HG02678 (cell line): ENCODE measurements around the gene OBI1.

Experiments used
- ATAC-seq: cut with Tn5 transposase; IDR thresholded peaks from one replicate; pipeline ENCODE4 v1.9.1; 2021; ENCODE audit warnings: mild to moderate bottlenecking, moderate library complexity; ENCODE audit not compliant: unreplicated experiment

The OBI1 gene

DNA sequence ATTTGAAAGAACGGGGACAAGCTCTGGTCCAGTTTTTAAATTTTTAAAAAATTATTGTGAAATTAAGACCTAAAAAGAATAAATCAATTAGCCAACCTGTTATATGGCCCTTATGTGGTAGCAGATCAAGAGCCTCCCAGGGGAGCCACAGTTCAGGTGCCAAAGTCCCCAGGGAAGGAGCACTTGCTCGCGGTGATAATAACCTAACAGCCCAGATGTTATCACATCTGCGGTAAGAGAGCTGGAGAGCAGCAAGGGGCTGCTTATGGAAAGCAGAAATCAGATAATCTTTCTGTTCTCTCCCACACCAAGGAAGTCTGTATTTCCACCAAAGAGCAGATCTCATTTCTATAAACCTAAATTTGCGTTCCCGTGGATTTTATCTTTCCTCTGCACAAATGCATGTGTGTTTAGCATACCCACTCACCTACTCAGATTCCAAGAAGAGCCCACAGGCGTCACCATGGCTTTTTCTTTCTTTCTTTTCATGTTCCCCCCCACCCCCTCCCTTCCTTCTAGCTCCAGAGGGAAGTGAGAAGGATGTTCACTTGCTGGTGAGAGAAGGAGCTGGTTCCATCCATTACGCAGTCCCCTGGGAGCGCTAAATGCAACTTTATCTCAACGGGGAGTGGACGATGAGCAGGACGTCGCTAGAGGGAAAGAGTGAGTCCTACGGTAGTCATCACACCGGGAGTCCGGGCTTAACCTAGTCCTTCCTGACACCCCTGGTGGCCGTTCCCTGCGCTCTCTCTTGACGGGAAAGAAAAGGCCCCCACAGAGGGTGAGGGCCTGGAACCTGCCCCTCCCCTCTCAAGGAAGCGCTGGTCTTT lies 54.0 kb downstream of the OBI1 start:
- ATAC-seq, result no peak

DNA sequence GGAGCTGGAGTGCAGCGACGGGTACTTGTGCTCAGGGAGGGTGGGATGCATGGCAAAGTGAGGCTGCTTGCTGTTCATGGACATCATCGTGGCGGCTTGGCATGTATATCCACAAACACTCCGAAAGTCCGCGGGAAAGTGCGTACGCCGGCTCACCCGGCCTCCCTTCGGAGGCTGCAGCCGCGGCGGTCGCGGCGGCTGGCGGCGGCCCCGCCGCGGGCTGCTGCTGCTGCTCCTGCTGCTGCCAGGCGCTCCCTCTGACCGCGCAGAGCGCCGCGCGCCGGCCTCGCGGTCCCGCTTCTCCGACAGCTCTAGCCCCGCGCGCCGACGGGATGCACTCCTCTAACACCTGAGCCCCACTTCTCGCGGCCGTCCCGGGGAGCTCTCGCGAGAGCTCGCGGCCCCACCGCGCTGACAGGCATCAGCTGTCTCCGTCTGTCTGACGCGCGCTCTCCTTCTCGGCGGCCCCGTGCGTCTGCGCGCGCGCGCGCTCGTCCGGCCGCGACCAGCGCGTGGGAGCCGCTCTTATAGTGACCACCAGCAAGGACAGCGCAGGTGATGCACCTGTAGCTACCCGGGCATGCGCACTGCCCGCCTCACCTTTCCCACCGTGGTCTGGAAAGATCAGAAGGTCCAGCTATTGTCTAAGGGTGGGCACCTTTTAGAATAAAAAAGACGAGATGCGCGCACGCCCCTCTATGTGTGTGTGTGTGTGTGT lies 55.6 kb downstream of the OBI1 start, which contains the start of gene POU4F1:
Gene POU4F1, minus strand, starts transcription at position 313 of the 718 bp plus-strand sequence. Its CDS starts 226 bp downstream, at position 87.
- peak; percentile 92 for ATAC-seq

DNA sequence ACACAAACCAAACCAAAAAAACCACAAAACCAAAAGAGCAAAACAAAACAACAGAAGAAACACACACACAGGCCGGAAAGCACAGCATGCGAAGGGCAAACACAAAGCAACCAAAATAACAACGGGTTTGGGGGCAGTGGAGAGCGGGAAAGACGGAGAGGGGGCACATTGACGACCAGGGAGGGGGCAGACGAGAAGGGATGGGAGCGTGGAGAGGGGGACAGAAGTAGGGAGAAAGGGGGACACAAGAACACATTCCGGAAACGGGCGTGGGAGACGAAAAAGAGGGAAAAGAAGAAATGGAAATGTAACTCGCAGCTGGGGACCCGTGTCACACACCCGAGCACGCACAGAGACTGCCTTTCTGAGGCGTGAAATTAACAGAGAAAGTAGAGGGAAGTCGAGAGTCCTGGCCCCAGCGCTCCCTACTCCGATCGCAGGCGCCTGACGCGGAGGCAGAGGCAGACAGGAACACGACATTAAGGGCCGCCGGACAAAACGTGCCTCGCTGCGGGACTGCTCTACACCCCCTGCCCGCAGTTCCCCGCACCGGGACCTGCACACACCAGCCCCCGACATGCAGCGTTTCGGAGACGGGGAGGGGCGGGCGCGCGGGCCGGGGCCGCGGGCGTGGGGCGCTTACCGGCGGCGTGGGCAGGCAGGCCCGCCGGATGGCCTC lies 56.3 kb downstream of the OBI1 start:
- peak; percentile 19 for ATAC-seq

DNA sequence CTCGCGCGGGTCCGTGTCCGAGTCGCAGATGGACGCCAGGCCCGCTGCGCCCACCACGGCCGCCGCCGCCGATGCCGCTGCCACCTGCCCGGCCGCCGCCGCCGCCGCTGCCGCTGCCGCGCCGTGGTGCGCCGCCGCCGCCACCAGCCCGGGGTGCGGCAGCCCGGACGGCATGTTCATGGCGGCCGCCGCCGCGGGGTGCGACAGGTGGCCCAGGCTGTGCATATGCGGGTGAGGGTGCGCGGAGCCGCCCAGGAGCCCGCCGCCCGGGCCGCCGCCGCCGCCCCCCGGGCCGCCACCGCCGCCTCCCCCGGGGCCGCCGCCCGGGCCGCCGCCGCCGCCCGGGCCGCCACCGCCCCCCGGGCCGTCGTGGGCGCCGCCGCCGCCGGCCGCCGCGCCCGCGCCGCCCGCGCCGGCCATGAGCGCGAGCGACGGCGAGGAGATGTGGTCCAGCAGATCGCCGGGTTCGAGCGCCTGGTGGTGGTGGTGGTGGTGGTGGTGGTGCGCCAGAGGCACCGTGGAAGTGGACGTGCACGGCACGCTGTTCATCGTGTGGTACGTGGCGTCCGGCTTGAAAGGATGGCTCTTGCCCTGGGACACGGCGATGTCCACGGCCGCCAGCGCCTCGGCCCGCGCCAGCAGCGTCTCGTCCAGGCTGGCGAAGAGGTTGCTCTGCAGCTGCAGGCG lies 56.9 kb downstream of the OBI1 start:
- no peak for ATAC-seq

DNA sequence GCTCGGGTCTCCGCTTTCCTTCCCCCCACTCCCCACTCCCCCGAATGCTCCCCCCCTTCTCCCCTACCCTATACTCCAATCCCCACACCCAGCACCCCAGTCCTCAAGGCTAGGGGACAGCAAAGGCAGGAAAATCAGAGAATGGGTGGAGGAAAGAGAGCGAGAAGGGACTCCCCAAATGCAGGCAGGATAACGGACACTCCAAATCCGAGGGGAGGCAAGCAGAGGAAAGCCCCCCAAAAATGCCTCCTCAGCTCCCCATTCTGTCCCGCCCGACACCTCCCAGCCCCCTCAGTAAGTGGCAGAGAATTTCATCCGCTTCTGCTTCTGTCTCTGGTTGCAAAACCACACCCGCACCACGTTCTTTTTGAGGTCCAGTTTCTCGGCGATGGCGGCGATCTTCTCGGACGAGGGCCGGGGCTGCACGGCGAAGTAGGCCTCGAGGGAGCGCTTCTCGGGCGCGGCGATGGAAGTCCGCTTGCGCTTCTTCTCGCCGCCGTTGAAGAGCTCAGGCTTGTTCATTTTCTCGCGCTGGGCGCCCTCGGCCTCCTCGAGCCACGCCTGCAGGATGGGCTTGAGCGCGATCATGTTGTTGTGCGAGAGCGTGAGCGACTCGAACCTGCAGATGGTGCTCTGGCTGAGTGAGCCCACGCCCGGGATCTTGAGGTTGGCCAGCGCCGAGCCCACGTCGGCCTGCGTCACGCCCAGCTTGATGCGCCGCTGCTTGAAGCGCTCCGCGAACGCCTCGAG lies 57.7 kb downstream of the OBI1 start:
- ATAC-seq, result no peak

DNA sequence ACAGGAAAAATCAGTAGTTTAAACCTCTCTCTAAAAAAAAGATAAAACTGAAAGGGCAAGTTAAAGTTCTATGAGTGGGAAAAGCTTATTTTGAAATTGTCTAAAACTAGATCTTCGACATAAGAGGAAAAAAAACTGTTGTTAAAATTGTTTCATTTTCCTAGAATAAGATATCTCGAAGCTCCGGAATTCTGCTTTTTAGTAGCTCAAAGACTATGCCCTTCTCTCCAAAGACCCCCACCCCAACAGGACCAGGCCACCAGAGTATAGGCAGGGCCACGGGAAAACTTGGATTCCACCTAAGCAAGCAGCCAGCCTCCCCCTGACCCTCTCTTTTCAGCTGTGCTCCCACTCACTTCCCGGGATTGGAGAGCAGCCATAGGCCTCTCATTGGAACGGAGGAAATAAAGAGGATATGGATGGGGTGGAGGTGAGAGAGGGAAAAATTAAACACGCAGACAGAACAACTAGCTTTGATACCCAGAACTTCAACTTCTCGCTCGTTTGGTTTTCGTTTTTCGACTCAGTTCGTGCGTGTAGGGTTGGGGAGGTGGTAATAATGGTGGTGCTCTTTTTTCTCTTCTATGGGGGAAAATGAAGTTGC lies 58.6 kb downstream of the OBI1 start:
- ATAC-seq, result no peak

DNA sequence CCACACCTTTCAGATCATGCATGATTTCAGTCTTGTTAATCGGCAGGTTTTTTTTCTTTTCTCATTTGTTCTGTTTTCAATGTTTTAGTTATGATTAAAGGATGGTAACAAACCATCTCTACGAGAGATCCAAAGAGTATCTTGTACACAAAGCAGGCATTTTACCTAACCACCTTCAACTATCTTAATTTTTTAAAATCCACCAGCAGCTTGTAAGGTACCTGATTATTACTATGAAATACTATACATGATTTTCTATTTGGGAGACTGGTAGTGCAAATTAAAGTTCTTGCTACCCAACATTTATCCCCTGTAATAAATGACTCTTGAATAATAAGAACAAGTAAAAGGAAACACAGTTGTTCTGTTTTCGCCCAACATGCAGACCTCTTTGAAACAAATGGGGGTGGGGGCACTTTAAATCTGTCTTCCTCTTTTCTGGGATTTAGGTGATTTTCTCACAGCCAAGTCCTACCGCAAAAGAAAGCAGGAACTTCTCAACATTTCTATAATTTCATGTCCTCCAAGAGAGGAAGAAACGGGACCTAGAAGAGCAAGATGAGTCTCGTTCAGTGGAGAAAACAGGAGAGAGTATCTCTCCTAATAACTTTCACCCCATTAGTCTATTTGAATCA lies 59.2 kb downstream of the OBI1 start:
- ATAC-seq, result no peak

DNA sequence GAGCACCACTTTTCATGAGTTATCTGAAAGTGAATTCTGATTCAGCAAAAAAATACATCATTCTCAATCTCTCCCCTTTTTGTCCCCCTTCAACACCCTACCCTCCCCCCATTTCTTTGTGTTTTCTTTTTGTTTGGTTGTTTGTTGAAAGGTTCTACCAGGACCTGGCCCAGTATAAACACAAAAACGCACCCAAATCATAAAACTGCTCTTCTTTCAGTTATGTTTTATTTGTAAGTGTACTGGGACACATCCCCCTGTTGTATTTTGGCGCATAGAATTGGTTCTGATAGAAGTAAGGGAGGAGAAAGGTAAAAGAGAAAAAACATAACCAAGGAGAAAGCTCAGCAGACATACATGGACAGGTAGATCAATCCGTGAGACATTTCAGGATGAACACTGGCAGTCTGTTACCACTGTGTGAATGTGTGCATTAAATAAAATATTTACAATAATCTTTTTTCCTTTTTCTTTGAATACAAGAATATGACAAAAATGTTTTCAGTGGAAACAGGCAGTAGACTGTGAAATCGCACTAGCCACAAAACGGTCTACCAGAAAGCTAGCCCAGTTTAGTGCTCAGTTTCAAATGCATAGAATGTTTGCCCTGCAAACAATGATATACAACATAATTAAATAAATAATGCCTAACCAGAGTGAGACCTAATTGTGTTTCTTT lies 59.9 kb downstream of the OBI1 start:
- no peak for ATAC-seq

DNA sequence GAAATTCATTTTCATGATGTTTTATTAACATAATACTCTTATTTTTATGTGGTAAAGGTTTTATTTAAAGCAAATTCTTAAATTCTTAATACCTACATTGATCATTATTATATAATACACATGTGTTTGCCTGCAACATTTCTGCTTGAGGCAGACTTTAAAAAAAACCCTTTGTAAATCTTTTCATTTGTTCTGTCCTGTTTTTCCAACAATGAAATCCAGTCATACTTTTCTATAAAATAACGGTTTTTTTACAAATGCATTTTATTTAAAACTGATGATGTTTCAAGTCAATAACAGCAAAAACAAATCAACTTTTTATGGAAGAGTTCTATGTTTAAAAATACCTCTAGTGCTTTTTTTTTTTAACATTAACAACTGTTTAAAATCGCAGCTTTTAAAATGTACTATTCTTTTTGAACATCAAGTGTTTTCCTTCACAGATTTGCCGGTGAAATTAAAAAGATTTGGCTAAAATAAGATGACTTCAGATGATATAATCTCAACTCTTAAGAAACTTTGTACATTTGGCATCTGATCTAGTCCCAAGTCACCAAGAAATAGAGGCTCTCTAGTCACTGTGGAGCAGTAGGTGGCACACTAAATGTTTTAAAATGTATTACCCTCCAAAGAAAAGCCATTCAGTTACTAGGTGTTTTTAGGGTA lies 60.7 kb downstream of the OBI1 start:
- no peak for ATAC-seq

DNA sequence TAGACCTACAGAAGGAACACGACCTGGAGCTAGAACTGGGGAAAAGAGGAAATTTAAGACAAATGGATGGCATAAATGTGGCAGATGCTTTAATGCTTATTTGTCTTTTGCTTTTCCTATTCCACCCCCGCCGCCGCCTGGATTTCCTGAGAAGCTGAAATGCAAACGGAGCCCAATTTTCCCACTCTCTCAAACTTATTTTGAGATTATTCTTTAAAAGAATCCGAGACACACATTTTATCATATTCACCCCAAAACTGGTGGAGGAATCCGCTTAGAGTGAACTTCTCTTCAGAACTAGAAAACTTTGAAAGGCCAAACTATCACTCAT lies 61.4 kb downstream of the OBI1 start:
- no peak for ATAC-seq

DNA sequence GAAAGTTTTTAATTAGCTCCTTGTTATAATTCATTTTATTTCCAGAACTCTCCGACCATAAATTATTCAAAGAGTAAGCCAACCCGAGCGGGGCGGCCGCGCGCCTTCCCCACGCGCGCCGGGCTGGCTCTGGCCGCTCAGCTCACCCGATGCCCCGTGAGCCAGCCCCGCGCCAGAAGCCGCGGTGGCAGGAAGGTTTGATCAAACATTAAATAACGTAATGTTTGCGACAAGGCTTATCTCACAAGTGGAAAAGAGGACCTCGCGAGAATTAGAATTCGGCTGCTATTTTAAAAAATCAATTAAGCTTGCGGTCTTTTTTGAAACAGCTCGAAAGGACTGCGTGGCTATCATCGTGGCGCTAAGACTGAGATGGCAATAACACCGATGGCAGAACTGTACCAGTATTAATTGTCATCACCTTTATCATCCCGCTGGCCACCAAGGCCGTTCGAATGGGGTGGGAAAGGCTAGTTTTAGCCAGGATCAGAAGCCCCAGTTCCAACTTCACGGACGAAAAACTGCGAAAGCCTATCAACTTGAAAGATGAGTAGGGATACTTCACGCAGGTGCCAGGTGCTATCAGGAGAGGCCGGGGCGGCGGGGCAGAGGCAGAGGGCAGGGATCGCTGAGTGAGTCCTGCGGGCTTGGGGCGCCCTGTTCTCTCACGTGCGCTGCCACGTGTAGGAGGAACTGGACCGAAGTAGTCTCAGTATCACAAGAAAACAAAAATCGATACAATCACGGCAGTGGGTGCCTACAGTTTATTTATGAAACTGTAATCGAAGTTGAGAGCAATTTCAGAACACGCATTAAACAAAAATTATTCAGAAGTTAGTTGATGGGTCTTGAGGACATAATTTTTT lies 62.0 kb downstream of the OBI1 start:
- no peak for ATAC-seq

DNA sequence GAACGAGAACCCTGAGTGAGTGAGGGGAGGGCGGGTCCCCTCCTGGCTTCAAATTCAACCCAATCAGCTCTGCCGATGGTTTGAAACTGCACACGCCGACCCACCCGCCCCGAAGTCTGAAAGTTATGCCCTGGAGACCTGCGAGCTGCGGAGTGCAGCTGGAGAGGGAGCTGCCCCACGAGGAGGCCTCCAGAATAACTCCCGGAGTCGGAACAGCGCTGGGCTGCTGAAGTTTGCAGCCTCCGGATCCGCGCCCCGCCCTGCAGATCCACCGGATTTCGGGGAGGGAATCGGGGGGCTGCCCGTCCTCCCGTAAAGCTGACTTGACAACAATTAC lies 62.6 kb downstream of the OBI1 start:
- no peak for ATAC-seq

DNA sequence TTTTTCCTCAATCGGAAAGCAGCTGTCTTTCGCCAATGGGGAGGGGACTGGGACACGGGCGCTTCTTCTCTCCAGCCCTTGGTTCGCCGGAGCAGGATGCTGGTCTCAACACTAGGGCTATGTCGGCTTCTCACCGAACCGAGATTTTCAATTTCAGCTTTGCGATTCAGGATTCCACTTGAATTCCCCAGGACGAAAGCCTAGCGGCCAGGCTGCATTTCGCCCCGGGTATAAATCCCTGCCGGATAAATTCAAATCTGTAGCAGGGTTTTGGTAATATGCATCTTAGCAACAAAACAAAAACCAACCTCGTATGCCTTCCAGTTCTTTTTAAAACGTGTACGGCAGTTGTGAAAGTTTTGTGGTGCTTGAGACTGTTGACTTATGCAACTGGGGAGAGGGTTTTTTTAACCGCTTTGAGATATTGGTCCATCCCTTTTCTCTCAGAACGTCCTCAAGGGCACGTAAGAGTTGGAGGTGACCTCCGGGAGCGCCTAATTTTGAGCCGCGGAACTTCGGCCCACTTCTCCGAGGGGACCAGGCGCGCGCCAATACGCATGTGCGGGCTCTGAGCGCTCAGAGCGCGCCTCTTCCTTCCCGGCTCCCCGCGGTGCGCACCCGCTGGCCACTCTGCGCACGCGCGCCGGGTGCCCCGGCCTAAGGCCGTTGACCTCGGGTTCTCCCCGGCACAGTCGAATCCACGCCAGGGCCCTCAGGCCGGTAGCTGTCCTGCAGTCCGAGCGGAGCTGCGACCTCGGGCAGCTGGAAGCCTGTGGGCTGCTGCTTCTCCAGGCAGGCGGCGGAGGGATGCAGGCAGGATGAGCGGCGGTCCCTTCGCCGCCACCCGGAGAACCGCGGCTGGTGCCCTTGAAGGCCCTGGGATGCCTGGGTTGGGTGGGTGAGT lies 63.2 kb downstream of the OBI1 start:
- ATAC-seq, result no peak

DNA sequence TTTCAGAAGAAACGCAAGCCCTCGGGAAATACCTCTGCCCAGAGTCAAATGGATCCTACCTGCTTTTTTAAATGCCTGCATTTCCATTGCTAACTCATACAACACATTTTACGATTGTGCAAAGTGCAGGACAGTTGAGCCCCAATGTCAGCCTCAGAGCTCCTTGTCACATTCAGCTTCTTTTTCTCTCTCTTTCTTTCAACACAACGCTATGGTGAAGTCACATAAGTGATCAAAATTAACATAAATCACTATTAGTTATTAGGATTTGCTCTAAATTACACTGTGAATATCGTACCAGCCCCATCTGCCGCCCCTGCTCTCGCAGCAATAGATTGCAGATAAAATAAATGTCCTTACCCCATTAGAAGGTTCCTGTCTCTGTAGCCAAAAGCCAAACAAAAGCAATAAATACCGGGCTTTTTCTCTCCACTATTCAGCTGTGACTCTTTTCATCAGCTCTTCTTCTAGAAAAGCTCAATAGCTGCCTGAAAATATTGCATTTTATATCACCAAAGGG lies 64.4 kb downstream of the OBI1 start:
- no peak for ATAC-seq

DNA sequence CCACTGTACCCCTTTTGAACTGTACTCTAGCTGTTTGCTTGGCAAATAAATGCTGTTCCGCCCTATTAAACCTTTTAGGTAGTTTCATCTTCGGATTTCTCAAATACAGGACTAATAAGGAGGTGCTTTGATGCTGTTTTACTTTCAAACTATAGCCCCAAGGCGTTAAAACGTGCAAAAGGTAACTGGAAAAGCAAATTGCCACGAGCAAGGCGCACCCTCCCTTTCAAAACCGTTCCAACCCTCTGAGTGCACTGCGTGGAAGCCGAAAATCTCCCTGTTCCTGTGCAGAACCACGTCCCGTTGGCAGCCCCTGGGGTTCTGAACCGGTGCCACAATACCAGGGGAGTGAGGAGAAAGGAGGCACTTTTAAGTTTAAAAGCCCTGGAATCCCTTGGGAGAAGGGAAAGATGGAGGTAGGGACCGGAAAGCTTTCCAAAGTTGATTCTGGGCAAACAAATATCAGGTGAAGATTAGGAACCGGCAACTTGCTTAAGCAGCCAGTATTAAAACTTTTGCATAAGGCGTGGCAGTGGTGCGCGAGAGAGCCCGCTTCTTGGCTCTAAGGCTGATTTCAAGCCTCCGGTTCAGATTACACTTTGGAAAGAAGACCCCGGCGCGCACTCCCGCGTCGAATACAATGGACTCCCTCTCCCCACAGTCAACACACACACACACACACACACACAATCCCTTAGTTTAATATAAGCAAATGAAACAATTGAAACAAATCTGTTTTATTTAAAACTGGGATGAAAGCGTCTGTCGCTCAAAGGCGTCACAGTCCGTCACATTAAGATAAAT lies 65.1 kb downstream of the OBI1 start:
- no peak for ATAC-seq

DNA sequence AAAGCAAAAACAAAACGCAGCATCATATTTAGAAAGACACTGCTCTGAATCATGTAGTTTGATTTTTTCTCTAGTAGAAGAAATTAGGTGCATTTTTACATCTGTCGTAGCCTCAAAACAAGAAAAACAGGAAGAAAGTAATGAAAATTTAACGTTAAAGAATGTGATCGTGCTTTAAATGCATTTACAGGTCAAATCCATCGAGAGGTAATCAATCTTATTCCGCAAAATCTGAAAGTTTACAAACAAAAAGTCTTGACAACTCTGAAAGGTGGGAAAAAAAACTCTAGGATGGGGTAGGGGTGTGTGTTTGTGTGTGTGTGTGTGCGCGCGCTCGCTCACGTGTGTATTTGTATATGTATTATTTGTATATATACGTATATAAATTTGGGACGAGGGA lies 65.8 kb downstream of the OBI1 start:
- no peak for ATAC-seq
